Body of pancreas (tissue), 4 donors: ENCODE data around the gene SLC39A7. TPM values are rescaled to one million over a fixed set of nuclear protein-coding genes. Genes with fewer than 3 reads are reported as not detected.

Experiments
- ATAC-seq: fragments of 150-250 bp; one replicate; pipeline ENCODE4 v1.9.1; 2016
- DNase-seq, 4 donors: peaks; one replicate each; pipeline ENCODE4 v3.0.0-alpha.2; 2019
- H3K27ac ChIP-seq, 4 donors: fragments of 200-600 bp; sonication (generic); 1 replicate in 3 of 4; 2 replicates in 1 of 4; pipeline versions ENCODE4 v1.5.1 to v1.6.1; 2016 to 2019; ENCODE audit warnings: mild to moderate bottlenecking in 1 of 4, mixed read lengths in 1 of 4, moderate library complexity in 1 of 4
- H3K27me3 ChIP-seq, 2 donors: fragments of 200-600 bp; sonication (generic); one replicate each; pipeline ENCODE4 v1.6.0; 2016; ENCODE audit warnings: mild to moderate bottlenecking in 1 of 2
- H3K36me3 ChIP-seq, 2 donors: fragments of 200-600 bp; sonication (generic); replicated peaks in 1 of 2; 2 replicates each; pipeline ENCODE4 v1.5.1; 2016; ENCODE audit warnings: low read depth in 2 of 2; ENCODE audit not compliant: insufficient read depth in 1 of 2
- H3K4me1 ChIP-seq: fragments of 200-600 bp; sonication (generic); one replicate; pipeline ENCODE4 v1.6.0; 2016
- H3K4me3 ChIP-seq, 2 donors: fragments of 200-600 bp; sonication (generic); 1 replicate in 1 of 2; 2 replicates in 1 of 2; pipeline ENCODE4 v1.5.1; 2016 to 2019
- H3K9me3 ChIP-seq, 3 donors: fragments of 200-600 bp; sonication (generic); 1 replicate in 2 of 3; 2 replicates in 1 of 3; pipeline ENCODE4 v1.5.1; 2016
- POLR2A ChIP-seq, 3 donors: fragments of 450-650 bp; IDR thresholded peaks; one replicate each; pipeline ENCODE4 v1.6.1; 2016; ENCODE audit warnings: antibody characterized with exemption in 3 of 3, mild to moderate bottlenecking in 2 of 3
- WGBS, 2 donors: methylation state at CpG; one replicate each; pipeline ENCODE4 v1.1.5; 2017; 5-methylcytosine and 5-hydroxymethylcytosine counted together
- intact Hi-C: fragments of 100-400 bp; cut with DNase I; formaldehyde crosslinking; loops from one replicate; pipeline ENCODE4 v1.15.1; 2023
- total RNA-seq, 2 donors: library from RNA; depleted of rRNA; stranded (reverse); fragments of >200 nt; gene quantifications; one replicate each; pipeline ENCODE4 v1.1.0, GENCODE V29; 2016
- TF ChIP-seq, protein P1 (sequence below), 7 experiments: fragments of 450-650 bp in 4 of 7; fragments of 200-600 bp in 3 of 7; sonication (generic) in 3 of 7; IDR thresholded peaks; one replicate each; pipeline ENCODE4 v1.5.1; 2016 to 2019; ENCODE audit warnings: antibody characterized with exemption in 7 of 7

The SLC39A7 gene
- total RNA-seq, 2 donors from 2014 or later = 57.3 to 67.9 TPM

DNA sequence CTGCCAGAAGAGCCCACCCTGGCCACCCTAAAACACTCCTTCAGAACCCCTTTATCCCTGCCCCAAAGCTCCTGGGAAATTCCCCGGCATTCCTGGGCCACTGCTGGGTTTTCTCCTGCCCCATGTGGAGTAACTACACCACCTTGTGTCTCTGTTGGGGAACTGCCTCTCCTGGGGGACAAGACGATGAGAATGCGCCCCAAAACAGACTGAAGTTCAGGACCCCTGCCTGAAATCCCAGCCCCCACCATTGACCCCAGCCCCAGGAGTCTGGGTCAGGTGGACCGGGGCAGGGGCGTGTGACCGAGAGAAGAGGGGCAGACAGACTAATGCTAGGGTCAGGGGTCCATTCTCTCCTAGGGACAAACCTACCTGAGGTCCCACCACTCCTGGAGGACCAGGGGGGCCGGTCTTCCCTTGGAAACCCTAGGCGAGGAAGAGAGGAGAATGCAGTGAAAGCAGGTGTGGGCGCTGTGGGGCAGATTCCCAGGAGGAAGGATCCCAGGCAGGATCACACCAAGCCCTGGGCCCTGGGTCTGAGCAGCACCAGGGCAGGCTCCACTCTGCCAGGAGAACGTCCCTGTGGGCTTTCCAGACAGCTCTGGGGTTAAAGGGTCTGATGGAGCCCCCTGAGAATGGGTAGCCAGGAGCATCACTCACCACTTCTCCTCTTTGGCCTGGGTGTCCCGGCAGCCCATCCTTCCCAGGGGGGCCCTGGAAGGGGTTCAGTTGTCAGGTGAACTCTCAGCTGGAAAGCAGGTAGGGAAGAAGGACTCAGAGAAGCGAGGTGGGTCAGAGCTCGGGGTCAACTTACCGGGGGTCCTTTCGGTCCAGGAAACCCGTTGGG is 27.8 kb upstream of the SLC39A7 start:
- no peak for TF ChIP-seq POLR2A (IDR thresholded peaks at IDR 0.05)
- TF ChIP-seq, protein P1, sequence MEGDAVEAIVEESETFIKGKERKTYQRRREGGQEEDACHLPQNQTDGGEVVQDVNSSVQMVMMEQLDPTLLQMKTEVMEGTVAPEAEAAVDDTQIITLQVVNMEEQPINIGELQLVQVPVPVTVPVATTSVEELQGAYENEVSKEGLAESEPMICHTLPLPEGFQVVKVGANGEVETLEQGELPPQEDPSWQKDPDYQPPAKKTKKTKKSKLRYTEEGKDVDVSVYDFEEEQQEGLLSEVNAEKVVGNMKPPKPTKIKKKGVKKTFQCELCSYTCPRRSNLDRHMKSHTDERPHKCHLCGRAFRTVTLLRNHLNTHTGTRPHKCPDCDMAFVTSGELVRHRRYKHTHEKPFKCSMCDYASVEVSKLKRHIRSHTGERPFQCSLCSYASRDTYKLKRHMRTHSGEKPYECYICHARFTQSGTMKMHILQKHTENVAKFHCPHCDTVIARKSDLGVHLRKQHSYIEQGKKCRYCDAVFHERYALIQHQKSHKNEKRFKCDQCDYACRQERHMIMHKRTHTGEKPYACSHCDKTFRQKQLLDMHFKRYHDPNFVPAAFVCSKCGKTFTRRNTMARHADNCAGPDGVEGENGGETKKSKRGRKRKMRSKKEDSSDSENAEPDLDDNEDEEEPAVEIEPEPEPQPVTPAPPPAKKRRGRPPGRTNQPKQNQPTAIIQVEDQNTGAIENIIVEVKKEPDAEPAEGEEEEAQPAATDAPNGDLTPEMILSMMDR (IDR thresholded peaks at IDR 0.05) = peak in 6 of 7 experiments; percentile 21 to 58 (median 44)
- no peaks in the 10 kb centered on the region for H3K4me1 ChIP-seq
- ATAC-seq (peak; percentile 46), DNase-seq (peak in 1 of 4 donors; percentile 24)
- H3K27me3 ChIP-seq = no peaks in the 10 kb centered on the region
- H3K36me3 ChIP-seq = no peaks in the 10 kb centered on the region
- H3K4me3 ChIP-seq = no peak overlapping the region
- no peaks in the 10 kb centered on the region for H3K9me3 ChIP-seq
- H3K27ac ChIP-seq = no peak overlapping the region
- intact Hi-C loops = no loop called here
- 32 to 43% methylated on average over 12 to 16 of the region's 16 CpGs for WGBS, 2 donors

DNA sequence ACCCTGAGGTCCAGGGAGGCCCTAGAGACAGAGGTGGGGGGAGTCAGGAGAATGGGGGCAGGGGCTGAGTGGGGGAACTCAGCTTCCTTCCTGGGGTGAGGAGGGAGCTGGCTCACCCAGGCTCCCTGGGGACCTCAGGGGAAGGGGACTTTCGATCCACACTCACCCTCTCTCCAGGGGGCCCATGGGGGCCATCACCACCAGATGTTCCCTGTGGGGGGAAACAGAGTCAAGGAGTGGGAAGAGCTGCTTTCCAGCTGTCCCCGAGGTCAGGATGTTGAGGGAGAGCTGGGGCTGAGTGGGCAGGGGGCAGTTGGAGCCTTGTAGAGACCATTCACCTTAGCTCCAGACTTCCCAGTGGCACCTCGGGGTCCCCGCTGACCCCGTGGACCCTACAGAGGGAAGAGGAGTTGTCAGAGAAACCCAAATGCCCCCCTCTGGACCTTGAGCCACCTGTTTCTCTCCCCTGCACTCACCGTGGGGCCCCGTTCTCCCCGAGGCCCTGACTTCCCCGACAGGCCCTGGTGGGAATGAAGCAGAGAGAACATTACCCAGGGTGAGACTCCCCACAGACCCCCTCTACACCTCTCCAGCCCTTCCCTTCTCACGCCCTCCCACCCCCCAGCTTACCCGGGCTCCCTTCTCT is 27.0 kb upstream of the SLC39A7 start:
- Histone ChIP-seq H3K9me3 (no peaks in the 10 kb centered on the region), H3K36me3 (no peaks in the 10 kb centered on the region), H3K27ac (no peak overlapping the region), H3K4me1 (no peaks in the 10 kb centered on the region), H3K4me3 (no peak overlapping the region), H3K27me3 (no peaks in the 10 kb centered on the region)
- 49 to 56% methylated on average over 11 of the region's 11 CpGs for WGBS, 2 donors
- TF ChIP-seq, protein P1 (IDR thresholded peaks at IDR 0.05) = no peak
- no peak for TF ChIP-seq POLR2A (IDR thresholded peaks at IDR 0.05)
- no peak for DNase-seq
- intact Hi-C loops = no loop called here
- no peak for ATAC-seq

DNA sequence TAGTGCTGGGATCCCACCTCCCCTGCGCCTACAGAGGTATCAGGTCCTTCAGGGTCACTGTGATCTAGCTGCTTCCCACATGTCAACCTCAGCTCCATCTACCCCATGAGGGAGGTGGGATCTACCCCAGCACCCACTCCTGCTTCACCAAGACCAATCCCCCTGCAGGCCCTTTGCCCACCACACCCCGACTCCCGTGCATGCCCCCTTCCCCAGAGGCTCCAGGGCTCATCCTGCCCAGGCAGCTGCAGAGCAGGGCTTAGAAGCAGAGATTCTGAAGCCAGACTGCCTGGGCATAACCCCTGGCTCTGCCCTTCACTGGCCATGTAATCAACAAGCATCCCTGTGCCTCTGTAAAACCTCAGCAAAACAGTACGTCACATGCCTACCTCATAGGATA is 25.9 kb upstream of the SLC39A7 start:
- intact Hi-C loops = no loop called here
- no peak for TF ChIP-seq POLR2A (IDR thresholded peaks at IDR 0.05)
- TF ChIP-seq, protein P1 (IDR thresholded peaks at IDR 0.05) = no peak

DNA sequence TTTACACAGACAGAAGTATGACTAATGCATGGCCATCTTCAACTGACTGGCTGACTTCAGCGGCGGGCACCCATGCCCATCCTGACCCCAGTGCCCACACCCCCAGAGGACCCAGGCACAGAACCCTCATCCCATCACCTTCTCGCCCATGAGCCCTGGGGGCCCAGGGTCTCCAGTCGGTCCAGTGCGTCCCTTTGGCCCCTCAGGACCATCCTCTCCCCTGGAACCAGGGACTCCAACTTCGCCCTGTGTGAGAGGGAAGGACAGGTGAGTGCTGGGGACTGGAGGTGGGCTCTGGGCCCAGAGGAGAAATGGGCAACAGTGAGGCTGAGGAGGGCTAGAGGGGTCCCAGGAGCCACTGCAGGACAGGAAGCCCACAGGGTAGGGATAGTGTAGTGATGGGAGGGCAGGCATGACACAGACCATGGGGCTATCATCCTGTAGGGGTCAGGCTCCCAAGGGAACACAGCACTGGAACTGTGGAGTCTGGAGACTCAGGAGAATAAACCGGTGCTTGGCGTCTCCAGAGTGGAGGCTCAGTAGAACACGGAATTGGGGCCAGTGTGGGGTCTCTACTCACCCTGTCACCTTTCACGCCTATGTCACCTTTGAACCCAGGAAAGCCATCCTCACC is 25.1 kb upstream of the SLC39A7 start:
- no peak overlapping the region for H3K4me3 ChIP-seq
- intact Hi-C loops = no loop called here
- 59% methylated on average over 9 of the region's 10 CpGs for WGBS, 2 donors
- H3K36me3 ChIP-seq = no peaks in the 10 kb centered on the region
- ATAC-seq = no peak
- H3K27ac ChIP-seq = no peak overlapping the region
- no peak for DNase-seq
- no peak for TF ChIP-seq POLR2A (IDR thresholded peaks at IDR 0.05)
- TF ChIP-seq, protein P1 (IDR thresholded peaks at IDR 0.05) = no peak
- no peaks in the 10 kb centered on the region for H3K9me3 ChIP-seq
- no peaks in the 10 kb centered on the region for H3K4me1 ChIP-seq
- no peaks in the 10 kb centered on the region for H3K27me3 ChIP-seq

More for the DNA sequence above, 25.9 kb upstream of the SLC39A7 start:
- Histone ChIP-seq H3K36me3 (no peaks in the 10 kb centered on the region), H3K4me3 (no peak overlapping the region), H3K27me3 (no peaks in the 10 kb centered on the region), H3K4me1 (no peaks in the 10 kb centered on the region), H3K9me3 (no peaks in the 10 kb centered on the region), H3K27ac (no peak overlapping the region)
- DNase-seq = no peak
- no peak for ATAC-seq
- 80 to 91% methylated on average over 4 of the region's 4 CpGs for WGBS, 2 donors
